Cerebellar nuclear complex (tissue), 1 donor: ENCODE data around the gene KRTAP6-3.

Experiments
- DNase-seq, 2 experiments: peaks; one replicate each; lab custom pipeline; 2025; lab: John Stamatoyannopoulos, UW

The KRTAP6-3 gene

GRCh38 chr21:30625449-30626165 lies 33.4 kb downstream of the KRTAP6-3 start:
- DNase-seq, result no peak

- DNase-seq, result no peak
Measured at GRCh38 chr21:30628109-30628508, 35.9 kb downstream of the KRTAP6-3 start.

- no peak for DNase-seq
Measured at GRCh38 chr21:30629200-30629599, 37.0 kb downstream of the KRTAP6-3 start.

- no peak for DNase-seq
Measured at GRCh38 chr21:30634906-30635305, 42.7 kb downstream of the KRTAP6-3 start, which contains the start of gene KRTAP20-2. KRTAP20-2 (plus strand) TSS chr21:30635206; CDS start chr21:30635264, 58 bp downstream.

GRCh38 chr21:30638686-30639085 lies 46.4 kb downstream of the KRTAP6-3 start:
- no peak for DNase-seq

GRCh38 chr21:30642564-30642963 lies 50.3 kb downstream of the KRTAP6-3 start, which contains the start of gene KRTAP20-3:
KRTAP20-3 (plus strand) TSS chr21:30642864.
- DNase-seq, result no peak
